Cardiac septum (tissue), 1 donor: Measurements from ENCODE around the gene LRRC45. TPM values are rescaled to one million over a fixed set of nuclear protein-coding genes. Genes with fewer than 3 reads are reported as not detected.

Experiments
- DNase-seq: peaks from one replicate; pipeline ENCODE4 v3.0.0-alpha.2; 2020; ENCODE audit warnings: low spot score
- intact Hi-C: fragments of 100-400 bp; cut with DNase I; formaldehyde crosslinking; loops from one replicate; pipeline ENCODE4 v1.14.0; 2022
- total RNA-seq: library from RNA; stranded (reverse); fragmentation: NEBNext Ultra II Directional; extraction: Animal tissue kit (Norgen Biotek cat#: 25700); gene quantifications from one replicate; pipeline ENCODE4 v1.2.1, GENCODE V29; 2021
- donor health status: DM: no; HTN: no; CAD: no.

LRRC45 gene
- total RNA-seq, 1 donor from 2014 or later: 3.3 TPM

DNA sequence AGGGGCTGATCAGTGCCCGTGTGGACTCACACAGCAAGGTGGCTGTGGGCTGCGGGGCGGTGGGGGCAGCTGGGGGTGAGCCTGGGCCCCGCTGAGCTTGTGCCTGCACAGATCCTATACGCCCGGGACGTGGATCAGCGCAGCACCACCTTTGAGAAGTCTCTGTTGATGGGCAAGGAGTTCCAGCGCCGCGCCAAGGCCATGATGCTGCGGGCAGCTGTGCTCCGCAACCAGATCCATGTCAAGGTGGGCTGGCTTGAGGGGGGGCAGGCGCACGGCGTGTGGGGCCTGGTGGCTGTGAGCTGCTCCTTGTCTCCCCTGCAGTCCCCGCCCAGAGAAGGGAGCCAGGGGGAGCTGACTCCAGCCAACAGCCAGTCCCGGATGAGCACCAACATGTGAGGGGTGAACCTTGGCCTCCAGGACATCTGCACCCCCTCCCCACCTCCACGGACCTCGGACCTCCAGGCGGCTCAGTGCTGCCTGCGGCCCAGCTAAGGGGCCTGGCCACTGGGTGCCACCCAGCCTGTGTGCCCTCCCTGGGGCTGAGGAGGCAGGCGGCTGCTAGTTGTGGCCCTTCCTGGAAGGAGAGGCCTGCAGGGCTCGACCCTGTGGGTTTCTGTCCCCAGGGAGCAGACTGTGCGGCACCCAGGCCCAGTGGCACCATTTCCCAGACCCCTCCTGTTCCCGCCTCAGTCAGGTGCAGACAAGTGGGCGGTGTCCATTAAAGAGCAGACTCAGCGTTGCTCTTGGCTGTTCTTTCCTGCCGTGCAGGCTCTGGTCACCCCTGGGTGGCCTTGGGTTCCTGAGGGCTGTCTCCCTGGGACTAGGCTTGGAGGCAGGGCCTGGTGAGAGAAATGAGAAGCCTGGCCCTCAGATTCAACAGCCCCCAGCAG, 33.9 kb downstream of the LRRC45 start:
- DNase-seq: no peak
- intact Hi-C loops: no loop called here

DNA sequence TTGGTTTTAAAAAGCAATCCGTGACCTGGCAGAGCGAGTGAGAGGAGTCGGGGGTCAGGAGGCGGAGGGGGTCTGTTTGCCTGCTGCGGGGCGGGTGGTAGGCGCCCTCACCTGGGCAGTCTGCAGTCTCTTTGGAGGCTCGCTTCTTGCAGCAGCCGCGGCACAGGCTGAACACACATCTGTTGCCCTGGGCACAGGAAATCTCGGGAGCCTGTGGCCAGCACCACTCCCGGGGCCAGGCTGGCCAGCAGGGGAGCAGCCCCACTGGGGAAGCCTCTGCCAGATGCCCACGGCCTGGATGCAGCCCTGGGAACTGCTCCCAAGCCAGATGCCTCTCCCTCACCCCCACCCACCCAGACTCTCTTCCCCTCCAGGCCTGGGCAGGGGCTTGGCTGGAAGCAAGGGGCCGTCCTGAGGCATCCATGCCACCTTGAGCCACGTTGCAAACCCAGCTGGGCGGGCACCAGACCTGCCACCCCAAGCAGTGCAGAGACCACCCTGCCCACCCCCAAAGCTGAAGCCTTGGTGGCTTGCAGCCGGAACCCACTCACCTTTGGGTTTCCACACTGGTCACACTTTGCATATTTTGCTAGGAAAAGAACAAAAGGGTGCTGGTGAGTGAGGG, 35.2 kb downstream of the LRRC45 start:
- intact Hi-C loops: no loop called here
- no peak for DNase-seq

DNA sequence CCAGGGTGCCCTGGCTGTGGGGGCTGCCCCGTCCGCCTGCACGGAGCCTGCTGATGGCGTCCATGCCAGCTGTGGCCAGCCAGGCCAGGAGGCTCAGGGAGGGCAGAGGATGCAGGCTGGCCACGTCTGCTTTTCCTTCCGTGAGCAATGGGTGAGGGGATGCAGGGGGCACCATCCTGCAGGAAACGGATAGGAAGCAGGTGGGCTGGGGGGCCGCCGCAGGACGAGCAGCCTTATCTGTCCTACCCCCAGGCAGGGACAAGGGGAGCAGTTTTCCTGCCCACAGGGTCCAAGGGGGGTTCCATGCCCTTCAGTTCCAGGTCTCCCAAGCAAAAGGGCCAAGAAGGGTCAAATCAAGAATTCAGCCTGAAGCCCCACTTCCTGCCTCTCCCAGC, 35.7 kb downstream of the LRRC45 start:
- DNase-seq: no peak
- intact Hi-C loops: no loop called here

DNA sequence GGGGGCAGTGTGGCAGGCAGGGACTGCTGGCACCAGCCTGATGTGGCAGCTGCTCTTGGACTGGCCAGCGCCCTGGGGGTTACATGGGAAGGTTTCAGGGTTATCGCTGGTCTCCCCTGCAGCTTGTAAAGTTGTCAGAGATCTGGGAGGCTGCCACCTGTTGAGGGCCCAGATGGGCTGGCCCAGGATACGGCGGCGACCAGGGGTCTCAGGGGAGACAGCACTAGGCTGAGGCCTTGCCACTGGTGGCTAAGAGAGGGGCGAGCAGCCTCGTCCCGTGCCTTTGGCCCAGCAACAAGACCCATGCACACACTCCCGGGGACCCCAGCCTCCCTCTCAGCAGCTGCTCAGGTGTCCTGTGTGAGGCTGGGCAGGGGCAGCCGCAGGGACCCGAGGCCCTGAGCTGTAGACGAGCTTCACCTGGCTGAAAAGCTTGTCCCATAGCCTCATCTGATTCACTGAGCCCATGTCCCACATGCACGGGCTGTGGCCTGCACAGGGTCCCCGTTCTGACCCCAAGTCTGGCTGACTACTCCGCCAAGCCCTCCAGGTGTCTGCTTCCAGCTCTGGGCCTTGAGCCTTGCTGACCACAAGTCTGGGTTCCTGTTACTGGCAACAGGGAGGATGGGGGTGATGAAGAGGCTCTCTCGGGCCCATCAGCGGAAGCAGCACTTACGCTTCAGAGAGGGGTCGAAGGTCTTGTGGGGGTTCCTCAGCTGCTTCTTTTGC, 36.3 kb downstream of the LRRC45 start:
- no peak for DNase-seq
- intact Hi-C loops: no loop called here

DNA sequence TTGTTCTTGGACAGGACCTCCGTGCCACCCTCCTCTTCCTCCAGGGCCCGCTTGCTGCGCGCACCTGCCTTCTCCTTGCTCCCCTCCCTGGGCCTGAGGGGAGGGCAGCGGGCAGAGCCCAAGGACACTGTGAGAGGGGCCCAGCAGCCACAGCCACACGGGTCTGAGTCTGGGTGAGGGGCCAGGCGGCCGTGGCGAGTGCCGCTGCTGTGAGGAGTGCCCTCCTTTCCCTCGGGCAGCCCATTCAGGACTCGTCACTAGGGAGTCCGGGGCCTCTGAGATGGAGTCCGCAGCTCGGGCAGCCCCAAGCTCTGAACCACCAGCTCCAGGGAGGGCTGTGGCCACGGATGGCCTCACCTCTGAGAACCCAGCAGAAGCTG, 36.9 kb downstream of the LRRC45 start:
- intact Hi-C loops: no loop called here
- DNase-seq: no peak

DNA sequence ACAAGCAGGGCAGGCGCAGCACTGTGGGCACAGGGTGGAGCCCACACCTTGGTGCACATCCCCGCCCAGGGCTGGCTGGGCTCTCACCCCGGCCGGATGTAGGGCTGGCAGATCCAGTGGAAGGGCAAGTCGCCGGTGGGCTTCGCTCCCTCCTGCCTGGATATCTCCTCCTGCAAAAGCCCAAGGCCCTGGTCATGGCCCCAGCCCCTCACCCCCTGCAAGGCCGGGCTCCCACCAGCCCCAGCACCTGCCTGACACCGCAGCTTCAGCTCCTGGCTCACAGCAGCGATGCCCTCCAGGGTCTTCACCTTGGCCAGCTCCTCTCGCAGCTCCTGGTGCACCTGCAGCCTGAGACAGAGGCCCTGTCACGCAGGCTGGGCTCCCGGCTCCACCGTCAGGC, 37.5 kb downstream of the LRRC45 start:
- intact Hi-C loops: no loop called here
- no peak for DNase-seq

DNA sequence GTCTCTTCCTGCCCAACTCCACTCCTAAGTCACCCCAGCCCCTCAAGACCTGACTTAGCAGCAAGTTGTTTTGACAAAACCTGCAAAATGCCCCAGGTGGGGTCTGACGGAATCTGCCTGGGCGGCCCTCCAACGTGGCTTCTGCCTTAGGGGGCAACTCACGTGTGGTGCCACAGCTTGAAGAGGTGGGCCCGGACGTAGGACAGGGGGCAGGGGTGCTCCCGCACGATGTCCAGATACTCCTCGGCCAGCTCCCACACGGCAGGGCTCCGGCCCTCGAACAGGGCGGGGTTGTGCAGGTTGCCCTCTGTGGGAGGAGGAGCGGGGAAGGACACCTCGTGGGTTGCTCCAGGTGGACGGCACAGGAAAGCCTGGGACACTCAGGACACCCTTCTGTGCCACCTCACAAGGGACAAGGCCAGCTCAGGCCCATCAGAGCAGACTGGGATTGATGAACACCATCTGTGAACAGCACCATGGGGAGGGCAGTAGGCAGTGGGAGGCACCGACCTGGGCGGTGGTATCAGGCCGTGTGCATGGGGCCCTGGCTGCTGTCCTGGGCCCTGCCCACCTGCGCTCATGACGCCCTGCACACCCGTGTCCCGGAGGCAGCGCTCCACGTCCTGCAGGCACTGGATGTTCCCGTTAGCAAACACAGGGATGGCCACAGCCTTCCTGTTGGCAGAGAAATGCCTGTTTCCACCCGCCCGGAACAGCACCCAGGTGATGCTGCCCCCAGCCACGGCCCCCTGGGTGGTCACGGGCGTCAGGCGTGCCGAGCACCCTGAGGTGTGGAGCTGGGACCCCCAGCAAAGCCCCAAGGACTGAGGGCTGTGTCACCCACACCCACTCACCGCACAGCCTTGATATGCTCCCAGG, 38.2 kb downstream of the LRRC45 start:
- intact Hi-C loops: no loop called here
- no peak for DNase-seq

DNA sequence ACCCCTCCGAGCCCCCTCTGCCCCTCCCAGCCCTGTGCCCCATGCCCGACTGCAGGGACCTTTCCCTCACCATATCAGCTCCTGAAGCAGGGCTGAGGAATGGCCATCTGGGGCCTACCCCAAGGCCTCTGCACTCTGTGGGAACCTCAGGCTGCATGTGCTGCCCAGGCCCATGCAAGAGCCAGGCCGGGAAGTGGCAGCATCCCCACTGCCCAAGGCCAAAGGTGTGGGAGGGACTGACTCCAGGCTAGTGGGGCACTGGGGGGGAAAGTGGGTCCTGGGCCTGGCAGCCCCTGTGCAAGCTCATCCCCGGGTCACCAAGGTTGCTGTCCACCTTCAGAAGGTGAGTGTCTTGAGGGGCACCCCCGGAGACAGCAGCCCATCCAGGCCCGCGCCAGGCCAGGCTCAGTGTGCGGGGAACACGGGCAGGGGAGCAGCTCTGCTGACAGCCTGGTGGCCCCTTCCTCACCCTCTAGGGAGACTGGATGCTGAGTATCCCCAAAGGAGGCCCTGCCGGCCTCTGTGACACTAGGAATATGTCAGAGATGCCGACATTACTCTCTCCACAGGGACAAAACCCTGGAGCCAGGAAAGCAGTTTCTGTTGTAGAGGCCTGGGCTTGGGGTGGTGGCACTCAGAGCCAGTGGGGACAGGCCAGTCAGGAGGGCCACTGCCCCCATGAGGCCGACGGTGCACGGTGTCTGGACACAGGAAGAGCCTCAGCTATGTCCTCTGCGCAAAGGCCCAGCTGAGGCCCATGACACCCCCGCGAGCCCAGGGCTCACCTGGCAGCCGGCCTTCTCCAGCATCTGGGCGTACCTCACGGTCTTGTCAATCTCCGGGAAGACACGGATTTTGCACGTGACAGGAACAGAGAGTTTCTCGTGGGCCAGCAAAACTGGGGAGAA, 39.2 kb downstream of the LRRC45 start:
- no peak for DNase-seq
- intact Hi-C loops: no loop called here

DNA sequence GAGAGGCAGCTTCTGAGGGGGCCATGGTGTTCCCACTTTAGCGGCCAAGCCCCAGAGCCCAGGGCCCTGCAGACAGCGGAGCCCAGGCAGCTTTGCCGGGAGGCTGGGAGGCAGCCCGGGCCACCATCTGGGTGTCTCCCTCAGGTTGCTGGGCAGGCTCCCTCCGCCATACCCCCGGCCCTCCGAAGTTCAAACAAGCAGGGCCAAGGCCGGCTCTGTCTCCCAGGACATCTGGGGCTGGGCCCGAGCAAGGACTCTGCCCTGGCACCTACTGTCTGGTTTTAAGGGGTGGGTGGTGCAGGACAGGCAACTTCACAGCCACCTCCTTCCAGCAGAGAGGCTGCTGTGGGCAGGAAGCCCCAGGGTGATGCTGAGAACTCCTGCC, 39.9 kb downstream of the LRRC45 start:
- no peak for DNase-seq
- intact Hi-C loops: no loop called here

DNA sequence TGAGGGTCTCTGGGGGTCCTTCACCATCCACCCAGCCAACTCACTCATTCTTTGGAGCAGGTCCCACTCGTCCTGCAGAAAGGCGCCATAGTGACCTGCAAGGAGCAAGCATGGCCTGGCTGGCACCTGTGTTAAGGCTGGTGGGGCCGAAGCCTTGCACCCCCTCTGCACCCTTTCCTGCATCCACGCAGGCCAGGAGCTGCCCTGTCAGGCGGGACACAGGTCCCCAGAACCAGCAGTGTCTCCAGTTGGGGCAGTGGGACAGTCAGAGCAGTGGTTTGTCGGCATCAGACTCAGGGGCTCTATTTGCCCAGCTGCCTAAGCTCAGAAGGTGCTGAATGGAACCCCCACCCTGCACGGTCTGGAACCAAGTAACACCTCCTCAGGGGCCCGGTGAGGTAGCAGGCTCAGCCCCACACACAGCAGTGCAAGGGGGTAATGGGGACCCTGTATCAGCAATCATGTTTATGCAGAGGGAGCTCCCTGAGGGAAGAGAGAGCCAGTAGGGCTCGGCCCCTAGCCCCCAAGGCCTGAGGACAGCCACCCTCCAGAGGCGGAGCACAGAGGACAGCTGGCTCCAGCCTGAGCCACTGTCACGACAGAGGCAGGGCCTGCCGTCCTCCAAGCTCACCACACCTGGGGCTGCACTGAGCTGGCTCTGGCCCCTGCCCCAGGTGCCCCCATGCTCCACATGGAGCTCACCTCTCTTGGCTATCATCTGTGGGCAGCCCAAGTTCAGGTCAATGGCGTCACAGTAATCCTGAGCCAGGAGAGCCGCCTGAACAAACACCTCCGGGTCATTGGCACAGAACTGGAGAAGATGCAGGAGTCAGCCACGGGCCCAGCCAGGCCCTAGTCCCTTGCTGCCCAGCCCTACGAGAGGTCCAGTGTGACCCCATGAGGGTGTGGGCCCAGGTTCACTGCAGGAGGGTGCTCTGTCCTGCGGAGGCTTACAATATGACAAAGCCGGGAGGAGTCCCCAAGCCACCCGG, 40.6 kb downstream of the LRRC45 start:
- intact Hi-C loops: no loop called here
- no peak for DNase-seq

DNA sequence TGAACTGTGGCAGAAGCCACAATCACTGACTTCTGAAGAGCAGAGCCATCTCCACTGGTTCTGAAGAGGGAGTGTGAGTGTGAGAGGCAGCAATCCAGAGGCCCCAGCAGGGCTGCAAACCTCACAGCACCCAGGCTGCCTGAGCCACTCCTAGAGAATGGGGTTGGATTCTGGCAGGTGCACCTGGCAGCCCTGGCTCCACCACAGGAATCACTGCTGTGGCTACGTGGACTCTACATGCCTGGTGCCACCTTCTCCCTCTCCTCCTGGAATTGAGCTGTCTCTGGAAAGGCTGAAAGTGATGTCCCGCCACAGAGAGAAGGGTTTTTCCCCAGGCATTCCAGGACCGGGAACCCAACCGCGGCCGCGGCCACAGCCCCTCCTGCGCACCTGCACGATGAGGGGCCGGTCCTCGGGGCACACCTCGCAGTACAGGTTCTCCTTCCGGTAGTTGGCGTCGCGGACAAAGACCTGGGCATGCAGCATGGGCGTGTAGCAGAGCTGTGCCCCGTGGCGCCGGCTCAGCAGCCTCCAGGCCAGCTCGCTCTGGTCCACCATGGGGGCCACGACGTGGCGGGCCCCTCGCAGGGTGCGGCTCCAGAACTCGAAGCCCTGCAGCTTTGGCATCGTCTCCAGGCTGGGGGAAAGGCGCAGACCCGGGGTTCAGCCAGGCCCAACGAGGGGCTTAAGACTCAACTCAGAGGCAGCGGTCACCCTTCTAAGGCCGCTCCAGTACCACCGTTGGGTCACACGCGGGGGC, 41.5 kb downstream of the LRRC45 start:
- intact Hi-C loops: no loop called here
- DNase-seq: no peak

DNA sequence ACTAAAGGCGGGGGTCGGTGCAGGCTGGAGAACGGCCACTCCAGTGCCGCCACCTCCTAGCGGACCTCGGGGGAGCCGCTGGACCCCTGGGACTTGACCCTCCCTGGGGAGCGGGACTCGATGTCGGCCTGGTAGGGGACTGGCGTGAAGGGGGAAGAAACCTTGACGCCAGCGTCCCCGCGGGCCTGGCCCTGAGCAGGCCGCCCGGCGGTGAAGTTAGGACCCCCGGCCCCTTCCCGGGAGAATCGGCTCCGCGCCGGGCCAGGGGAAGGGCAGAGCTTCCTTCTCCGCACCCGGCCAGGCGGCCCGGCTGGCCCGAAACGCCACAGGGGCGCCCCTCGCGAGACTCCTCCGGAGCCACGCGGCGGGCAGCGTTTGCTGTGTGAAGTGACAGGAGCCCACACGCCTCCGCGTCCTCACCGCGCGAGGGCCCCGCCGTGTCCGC, 42.1 kb downstream of the LRRC45 start:
- intact Hi-C loops: no loop called here
- DNase-seq: no peak

DNA sequence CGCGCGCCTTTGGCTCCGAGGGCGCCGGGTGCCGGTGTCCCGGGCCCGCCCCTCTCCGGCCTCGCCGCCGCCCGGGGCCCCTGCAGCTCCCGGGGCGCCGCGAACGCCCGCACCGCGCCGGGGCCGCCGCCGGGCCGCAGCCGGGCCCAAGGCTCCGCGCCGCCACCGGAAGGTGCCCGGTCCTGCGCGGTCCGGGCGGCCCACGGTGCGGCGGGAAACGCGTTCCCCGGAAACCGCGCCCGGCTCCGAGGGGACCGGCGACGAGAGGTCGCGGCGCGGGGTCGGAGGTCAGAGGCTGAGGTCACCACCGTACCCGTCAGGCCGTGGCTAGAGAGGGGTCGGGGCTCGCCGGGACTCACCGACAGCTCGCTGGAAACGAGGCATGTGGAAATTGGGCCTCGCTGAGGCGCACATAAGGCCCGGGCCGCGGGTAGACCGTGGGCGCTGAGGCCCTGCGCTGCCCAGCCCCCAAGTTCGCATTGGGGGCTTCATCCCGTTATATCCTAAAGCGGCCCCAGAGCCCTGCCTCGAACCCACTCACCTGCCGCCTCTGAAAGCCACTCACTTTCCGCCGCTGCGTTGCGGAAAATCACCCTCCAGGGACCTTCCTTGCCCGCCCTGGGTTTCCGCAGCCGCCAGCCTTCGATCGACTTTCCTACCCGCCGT, 42.7 kb downstream of the LRRC45 start, which contains the start of gene DUS1L:
DUS1L (minus strand) TSS at position 167 of the 666 bp plus-strand sequence. CDS start 745 bp downstream, outside the sequence.
- intact Hi-C loops: no loop called here
- peak; percentile 83 for DNase-seq

DNA sequence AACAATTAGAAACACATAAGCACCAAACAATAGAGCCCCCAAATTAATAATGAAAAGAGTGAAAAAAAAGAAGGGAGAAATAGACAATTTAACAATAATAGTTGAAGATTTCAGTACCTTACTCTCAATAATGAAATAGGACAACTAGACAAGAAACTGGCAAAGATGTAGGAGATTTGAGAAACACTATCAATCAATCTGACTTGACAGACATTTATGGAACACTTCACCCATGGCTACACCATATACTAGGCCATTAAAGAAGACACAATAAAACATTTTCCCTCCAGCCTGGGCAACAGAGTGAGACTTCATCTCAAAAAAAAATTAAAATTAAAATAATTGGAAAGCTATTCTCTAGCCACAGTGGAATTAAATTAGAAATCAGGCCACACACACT, 47.5 kb downstream of the LRRC45 start:
- intact Hi-C loops: no loop called here
- DNase-seq: no peak

DNA sequence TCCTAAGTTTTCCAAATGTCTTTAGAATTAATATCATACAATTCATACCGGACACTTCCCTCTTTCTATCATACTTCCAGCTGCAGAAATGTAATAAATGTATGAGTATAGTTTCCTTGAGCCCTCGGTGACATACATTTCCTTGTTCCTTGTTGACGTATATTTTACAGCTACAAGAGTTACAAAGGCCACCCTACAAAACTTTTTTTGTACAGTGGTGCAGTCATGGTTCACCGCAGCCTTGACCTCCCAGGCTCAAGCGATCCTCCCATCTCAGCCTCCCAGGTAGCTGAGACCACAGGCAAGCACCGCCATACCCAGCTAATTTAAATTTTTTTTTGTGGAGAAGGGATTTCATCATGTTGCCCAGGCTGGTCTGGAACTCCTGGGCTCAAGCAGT, 49.7 kb downstream of the LRRC45 start:
- intact Hi-C loops: no loop called here
- DNase-seq: no peak

DNA sequence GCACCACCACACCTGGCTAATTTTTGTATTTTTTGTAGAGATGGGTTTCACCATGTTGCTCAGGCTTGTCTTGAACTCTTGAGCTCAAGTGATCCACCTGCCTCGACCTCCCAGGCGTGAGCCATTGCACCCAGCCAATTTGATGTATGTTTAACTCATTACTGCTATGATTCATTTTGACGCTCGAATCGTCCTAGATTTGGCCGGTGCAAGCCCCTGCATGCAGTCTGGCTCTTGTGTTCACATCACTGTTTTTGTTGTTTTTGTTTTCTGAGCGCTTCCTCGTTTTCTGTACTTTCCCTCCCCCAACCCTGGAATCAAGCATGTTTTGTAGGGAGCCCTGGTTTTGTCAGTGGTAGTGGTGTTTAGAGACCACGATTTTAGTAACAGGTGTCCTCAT, 50.3 kb downstream of the LRRC45 start:
- no peak for DNase-seq
- intact Hi-C loops: no loop called here
